Stimulated activated CD8-positive, alpha-beta memory T cell treated with anti-CD3 and anti-CD28 coated beads, Interleukin-7, amount 100 ng/mL, for 4 hours (primary cell): Measurements from ENCODE around the gene FAM3B.

Experiments
- DNase-seq, 2 donors: peaks; one replicate each; pipeline ENCODE4 v3.0.0-alpha.2; 2020; ENCODE audit warnings: low read depth in 2 of 2

FAM3B gene

DNA sequence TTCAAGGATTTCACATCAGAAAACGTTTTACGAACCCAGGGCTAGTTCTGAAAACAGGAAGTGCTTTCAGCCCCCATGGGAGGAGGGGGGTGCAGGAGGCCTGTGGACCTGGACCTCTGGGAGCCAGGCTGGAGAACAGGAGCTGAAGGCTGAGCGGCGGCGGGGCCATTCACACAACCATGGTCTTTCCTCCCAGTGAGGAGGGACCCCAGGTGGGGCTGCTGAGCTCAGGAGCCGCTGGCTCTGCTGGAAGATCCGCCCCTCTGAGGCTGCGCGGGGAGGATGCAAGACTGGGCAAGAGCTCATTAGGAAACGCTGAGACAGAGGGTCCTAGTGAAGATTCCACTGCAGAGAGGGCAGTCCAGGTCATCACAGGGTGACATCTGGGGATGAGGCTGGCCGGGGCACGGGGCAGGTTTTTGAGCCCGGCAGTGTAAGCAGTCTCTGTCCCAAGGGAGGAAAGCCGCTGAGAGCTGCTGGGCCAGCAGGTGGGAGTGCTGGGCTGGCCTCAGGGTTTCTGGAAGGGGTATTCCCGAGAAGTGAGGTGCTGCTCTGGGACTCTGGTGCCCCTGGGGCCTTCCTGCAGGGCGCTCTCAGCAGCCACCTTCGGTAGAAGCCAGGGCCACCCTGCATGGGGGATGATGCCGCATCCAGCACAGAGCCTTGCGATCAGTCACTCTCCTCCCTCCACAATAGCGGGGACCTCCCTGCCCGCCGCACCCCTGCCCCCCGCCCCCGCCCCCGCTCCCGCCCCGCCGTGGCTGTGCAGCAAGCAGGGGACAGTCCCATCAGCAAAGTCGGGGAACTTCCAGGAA, 52.7 kb downstream of the FAM3B start:
- no peak for DNase-seq

DNA sequence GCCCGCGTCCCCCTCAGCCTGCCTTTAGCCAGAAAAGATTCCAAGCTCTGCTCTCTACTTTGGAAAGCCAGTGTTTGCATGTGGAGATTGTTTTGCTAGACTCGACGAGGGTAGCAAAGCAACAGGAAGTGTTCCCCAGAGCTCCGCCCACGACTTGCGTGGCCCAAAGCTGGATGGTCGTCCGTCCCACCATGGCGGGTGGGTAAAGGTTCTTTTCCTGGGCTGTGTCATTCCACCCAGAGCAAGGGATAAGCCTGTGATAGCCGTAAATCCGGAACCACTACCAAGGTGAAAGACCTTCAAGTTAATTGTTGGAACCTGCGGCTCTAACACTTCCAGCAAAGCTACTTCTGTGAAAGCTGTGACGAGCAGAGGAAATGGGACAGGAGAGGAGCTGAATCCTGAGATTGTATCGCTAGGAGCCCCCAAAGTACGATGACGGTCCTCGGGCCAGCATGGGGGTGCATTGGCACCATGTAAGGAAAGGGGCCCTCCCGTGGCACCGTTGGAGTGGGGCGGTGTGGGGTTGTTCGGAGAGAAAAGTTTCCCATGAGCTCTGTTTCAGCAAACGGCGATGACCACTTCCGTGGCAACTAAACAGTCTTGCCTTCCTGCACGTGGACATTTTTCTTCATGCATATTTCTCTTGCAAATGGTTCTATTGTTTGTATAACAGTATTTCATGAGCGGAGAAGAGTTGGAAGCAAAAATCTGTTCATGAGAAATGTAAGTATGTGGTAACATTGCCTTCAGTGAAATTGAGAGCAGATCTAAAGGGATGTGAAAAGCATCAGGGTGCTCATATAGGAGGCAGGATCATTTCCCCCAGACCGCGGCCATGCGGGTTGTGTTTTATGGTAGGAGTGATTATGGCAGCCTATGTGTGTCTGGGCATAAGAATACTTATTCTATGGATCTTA, 53.6 kb downstream of the FAM3B start:
- DNase-seq: no peak

DNA sequence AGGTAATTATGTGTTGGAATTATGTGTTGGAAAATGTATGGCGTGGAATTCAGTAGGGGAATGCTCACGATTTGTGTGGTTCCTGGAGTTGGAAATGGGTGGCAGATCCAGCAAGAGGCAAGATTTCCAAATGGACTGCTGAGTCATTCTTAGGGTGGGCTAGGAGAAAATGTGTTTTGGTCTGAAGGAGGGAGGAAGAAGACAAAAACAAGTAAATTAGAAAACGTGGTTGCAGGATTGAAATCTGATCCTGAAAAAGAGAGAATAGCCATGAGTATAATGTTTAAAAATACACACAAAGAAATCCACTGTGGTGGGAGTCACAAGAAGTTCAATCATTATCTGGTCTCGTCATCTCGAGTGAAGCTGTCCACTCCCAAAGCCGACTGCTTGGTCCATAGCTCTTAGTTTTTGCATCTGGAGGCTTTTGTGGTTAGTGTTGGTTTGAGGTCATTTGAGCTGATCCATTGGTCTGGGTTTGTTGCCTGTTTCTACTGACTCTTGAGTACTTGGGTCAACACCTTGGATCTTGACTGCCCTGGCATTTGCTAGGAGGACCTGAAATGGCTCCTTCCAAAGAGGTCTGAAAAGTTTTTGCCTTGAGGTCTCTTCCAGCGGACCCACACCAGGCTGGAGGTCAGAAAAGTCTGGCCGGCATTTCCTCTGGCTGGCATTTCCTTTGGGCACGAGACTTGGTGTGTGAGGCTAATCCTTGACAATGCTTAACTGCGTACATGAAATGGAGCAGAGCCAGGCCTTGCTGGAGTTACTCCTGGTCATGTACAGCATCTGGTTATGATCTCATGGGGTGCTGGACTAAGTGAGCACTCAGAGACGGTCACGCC, 54.5 kb downstream of the FAM3B start:
- DNase-seq: no peak

DNA sequence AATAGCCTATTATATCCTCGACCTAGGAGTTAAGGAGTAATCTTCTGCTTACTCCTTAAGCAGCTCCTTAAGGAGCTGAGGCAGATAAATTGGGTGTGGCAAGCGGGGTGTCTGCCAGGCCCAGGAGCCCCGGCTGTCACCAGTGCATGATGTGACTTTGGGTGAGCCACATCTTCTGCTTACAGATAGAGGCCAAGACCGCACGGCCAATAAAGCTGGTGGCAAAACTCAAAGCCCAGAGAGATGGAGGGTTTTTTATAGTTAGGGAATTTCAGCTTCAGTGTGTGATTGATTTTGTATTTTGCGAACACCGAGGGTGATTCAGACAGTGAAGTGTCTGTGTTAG, 55.1 kb downstream of the FAM3B start:
- DNase-seq: no peak

DNA sequence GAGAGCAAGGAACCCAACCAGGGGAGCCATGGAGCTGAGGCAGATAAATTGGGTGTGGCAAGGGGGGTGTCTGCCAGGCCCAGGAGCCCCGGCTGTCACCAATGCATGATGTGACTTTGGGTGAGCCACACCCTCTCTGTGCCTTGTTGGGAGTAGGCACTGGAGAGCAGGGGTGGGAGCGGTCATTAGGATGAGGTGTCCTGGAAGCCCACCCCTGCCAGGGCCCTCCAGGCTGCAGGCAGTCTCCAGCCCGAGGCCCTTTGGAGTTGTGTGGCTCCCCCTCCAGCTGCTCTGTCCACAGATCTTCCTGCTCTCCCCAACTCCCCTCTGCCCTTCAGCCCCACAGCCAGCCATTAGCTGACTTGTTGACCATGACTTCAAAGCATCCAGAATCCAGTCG, 56.7 kb downstream of the FAM3B start:
- no peak for DNase-seq

DNA sequence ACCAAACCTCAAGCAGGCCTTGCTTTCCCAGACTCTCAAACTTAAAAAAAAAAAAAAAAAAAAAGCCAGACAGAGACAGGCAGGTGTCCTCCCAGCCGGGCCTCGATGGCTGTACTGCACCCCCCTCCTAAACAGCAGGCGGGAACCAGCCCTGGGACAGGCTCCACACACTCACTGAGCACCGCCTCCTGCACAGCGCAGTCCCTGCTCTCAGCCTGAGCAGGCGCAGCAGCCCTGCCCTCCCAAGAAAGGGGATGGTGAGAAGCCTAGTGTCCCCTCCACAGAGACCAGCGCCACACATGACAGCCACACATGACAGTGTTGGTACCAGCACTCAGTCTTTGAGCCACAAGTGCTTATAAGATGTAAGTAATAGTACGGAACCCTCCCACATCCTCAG, 57.2 kb downstream of the FAM3B start:
- no peak for DNase-seq

DNA sequence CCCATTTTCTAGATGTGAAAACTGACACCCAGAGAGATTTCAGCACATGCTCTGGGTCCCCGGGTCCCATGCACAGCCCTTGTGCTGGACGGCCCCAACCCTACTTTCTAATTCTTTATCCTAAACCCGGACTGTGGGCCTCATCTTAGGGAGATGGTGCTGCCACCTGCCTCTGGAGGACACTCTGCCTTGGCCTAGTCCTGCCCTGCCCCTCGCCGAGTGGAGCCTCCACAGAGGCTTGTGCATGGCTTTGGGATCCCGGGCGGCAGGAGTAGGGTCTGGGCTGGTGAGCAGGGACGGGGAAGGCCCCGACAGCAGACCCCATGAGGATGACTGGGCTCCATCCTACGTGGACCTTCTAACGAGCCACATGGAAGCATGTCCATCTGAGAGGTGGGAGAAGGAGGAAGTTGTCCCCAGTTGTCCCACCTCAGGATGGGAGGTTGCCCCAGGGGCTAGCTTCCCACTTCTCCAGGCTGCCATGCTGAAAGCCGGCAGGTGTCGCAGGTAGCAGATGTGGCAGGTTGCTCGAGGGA, 57.6 kb downstream of the FAM3B start:
- DNase-seq: no peak

DNA sequence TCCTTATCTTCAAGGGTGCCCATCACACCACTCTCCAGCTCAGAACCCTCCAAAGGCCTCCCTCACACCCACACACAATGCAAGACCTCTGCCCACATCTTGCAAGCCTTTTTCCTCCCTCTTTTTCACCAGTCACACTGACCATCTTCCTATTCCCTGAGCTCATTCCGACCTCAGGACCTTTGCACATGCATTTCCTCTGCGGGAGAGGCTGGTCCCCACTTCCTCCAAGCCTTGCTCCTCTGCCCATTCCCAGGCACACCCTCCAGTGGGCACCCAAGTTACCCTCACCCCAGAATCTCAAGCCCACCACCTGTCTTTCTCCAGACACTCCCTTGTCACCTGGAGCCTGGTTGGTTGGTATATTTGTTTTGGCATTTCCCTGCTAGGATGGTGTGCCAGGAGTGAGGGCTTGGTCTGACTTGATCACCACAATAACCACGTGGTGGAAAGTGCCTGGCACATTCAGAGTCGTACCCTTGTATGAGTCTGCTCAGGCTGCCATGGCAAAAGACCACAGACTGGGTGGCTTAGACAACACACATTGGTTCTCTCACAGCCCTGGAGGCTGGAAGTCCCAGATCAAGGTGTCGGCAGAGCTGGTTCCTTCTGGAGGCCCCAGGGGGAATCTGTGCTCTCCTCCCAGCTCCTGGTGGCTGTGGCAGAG, 58.4 kb downstream of the FAM3B start:
- DNase-seq: no peak

DNA sequence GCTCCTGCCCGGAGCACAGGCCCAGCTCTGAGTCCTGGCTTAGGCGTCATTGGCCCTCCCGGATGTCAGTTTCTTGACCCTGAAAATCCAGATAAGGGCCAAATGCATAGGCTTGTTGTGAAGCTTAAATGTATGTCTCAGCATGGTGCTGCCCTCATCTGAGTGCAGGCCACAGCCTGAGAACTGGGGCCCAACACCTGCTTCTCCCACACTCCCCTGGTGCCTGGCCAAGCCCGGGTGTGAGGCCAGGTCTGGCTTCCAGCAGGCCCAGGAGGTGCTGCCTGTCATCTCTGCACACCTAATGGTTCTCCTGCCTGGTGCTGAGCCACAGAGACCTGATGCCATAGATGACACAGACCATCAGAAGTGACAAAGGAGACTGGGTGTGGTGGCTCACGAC, 59.3 kb downstream of the FAM3B start:
- no peak for DNase-seq

DNA sequence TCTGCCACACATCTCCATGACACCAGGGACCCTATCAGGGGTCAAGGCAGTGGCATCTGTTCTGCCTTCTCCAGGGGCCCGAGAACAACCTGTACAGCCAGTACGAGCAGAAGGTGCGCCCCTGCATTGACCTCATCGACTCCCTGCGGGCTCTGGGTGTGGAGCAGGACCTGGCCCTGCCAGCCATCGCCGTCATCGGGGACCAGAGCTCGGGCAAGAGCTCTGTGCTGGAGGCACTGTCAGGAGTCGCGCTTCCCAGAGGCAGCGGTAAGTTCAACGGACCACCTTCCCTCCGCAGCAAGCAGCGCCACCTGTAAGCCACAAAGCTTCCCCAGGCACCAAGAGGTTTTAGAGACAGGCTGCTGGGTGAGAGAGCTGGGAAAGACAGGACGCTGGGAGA, 61.1 kb downstream of the FAM3B start:
- DNase-seq: no peak

DNA sequence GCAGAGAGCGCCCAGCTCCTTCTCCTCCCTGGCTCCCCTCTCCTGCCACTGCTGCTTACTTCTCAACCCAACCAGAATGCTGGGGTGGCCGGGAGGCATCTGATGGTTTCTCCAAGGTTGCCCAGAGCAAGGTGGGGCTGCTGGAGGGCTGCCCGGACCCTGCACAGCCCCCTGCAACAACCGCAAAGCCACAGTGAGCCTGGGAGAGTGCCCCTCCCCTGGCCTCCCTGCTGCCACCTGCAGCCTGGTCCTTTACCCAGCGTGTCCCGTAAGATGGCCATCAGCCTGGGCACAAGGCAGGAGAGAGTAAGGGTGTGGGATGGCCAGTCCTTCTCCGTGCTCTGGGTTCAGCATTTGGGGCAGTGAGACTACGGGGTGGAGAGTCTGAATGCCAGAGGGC, 62.2 kb downstream of the FAM3B start:
- no peak for DNase-seq

DNA sequence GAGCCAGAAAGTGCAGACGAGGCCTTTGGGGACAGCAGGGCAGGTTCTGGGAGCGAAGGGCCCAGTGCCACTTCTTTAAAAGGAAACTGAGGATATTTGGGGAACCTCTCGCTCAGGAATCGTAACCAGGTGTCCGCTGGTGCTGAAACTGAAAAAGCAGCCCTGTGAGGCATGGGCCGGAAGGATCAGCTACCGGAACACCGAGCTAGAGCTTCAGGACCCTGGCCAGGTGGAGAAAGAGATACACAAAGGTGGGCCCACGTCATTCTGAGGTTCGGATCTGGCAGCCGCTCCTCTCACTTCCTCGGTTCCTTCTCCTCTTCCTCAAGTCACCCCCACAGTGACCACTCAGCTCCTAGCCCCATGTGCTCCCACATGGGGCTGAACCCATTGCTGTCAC, 63.3 kb downstream of the FAM3B start:
- no peak for DNase-seq

DNA sequence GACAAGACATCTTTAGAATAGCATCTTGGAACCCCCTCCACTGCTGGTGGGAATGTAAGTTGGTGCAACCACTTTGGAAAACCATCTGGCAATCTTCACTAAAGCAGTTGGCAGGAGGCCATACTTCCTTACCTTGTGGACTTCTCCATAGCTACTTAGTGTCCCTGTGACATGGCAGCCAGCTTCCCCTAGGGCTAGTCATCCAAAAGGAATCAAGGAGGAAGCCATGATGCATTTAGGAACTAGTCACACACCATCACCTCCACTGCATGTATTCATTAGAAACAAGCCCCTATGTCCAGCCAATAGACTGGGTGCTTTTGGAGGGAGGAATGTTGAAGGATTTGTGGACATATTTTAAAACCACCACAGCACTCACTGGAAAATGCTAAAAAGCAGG, 65.1 kb downstream of the FAM3B start:
- DNase-seq: no peak

DNA sequence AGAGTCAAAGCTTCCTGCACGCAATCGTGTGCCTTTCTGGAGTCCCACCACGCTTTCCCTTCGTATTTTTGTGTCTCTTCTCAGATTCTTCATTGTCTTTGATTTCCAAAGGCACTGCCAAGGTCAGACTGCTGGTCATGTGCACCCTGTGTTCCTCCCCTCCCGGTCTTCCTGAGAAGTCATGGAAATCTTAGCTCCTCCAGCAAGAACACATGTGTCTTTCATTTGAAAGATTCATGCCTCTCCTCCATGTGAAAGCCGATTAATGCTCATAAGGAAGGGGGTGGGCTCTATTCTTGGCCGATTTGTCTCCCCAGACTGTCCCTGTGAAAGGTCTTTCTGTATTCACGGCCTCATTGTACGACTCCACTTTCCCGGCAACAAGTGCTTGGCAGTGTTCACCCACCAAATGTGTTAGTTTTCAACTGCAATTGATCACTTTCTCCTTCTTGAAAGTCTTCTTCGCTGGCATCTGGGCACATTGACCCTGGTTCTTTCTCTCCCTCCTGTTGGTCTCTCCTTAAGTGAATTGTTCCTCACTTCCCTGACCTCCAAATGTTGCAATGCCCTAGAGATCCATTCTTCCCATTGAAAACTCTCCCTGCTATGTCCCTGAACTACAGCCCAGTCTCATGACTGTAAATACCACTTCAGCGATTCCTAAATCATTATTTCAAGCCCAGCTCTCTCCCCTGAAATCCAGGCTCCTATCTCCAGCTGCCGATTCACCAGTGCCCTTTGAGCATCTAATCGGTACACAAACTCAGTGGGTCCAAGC, 70.6 kb downstream of the FAM3B start:
- DNase-seq: no peak

DNA sequence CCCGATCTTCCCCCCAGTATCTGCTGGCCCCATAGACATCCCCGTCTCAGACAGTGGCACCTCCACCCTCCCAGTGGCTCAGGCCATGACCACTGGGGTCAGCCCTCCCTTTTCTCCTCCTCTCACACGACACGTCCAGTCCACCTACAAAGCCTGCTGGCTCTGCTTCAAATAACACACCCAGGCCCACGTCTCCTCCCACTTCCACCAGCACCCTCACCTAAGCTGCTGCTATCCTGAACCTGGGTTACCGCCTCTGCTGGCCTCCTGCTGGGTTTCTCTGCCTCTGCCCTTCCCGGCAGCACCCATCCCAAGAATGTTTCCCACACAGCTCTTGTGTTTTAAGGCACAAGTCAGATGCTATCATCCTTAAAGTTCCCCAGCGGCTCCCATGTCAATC, 71.2 kb downstream of the FAM3B start:
- no peak for DNase-seq

DNA sequence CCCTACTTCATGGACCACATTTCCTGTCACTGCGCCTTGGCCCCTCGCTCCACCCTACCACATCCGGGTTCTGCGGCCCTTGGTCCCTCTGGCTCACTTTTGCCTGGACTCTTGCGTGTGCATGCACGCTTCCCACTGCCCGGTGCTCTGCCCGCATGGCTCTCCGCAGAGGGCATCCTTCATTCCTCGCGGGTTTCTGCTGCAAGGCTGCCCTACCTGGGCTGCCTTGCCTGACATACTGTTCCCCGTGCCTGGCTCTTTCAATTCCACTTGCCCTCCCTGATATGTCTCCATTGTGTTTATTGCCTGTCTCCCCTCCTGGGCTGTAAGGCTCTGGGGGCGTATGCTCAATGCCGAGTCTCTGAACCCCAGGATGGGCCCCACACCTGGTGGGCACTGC, 71.7 kb downstream of the FAM3B start:
- no peak for DNase-seq

DNA sequence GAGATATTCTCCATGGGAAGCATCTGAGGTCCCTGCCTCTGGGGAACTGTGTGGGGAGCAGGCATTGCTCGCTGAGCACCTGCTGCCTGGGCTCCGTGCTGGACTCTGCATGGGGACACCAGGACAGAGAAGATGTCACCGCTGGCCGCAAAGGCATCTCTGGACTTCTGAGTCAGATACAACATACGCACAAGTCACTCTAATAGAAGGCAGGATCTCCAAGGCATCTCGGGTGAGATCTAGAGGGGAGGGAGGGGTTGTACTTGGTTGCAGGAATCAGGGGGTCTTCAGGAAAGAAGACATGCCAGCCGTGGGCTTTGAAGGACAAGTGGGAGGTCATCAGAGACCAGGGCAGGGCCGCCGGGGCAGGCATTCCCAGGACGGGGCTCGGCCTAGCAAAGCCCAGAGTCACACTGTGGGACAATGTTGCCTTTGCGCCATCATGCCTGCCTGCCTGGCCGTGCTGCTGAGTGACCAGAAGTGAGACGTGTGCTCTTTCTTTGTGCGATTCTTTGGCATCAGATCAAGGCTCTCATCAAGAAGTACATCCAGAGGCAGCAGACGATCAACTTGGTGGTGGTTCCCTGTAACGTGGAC, 73.5 kb downstream of the FAM3B start:
- no peak for DNase-seq

DNA sequence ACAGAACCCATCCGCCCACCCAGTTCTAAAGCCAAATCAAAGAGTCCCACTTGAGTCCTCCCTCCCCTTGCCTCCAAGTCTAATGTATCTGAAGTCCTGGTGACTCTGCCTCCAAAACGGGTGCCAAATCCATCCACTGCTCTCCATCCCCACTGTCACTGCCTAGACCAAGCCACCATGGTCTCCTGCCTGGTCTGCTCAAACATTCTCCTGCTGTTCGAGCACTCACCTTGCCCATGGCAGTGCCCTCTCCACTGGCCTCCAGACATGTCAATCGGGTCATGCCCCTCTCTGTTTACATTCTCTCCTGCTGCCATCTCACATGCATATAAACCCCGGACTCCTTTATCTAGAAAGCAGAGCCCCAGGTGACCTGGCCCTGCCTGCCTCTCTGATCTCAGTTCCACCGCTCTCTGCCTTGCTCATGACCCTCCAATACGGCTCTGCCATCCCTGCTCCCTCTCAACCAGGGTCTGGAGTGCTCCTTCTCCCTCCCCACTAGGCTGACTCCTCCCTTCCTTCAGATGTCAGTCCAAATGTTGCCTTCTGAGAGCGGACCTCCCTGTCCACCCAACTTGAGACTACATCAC, 77.4 kb downstream of the FAM3B start:
- no peak for DNase-seq

DNA sequence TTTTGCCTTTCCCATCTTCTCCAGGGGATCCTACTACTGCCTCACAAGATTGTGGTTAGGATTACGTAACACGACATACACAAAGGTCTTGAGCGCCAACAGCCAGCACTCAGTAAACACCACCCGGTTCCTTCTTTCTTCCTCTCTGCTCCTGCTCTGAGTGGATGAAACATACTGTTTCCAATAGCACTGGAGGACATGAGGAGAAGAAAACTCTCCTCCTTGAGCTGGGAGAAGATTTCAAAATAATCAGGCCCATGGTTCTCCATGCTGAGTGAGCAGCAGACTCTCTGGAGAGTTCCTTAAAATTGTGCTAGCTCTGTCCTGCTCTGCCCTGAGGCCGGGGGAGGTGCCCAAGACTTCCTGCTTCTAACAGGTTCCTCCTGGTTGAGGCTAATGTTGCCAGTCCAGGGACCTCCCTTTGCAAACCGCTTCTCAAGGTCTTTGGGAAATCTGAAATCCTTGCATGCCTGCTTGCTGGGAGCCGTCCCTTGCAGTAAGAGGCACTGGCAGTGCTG, 80.0 kb downstream of the FAM3B start:
- no peak for DNase-seq

DNA sequence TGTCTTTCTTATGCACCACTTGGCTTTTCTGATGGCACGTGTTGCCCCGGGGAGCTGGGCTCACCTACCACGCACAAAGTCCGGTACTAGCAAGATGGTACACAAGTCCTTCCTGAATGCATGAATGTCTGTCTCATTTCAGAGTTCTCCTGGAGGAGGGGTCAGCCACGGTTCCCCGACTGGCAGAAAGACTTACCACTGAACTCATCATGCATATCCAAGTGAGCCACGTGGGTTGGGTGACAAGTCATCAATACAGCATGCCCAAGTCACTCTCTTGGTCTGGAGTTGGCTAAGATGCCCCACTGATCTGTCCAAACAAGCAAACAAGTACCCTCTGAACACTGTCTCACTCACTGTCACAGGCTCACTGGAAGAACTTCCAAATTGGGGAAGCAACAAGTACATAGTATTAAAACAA, 80.9 kb downstream of the FAM3B start:
- DNase-seq: no peak
